HepG2 (cell line): Measurements from ENCODE around the gene CHEK2. TPM values are rescaled to one million over a fixed set of nuclear protein-coding genes. Genes with fewer than 3 reads are reported as not detected.

Experiments
- ETV5 ChIP-seq: IDR thresholded peaks from 2 replicates; pipeline ENCODE4 v1.6.1; 2018; ENCODE audit warnings: missing biosample characterization, missing genetic modification reagents, inconsistent platforms, borderline replicate concordance
- HDAC6 ChIP-seq: fragments of 200-600 bp; sonication (generic); IDR thresholded peaks from 2 replicates; pipeline ENCODE4 v1.7.0; 2017; ENCODE audit warnings: mild to moderate bottlenecking, antibody characterized with exemption, low read length, low read depth
- POLR2AphosphoS5 ChIP-seq: IDR thresholded peaks from 2 replicates; pipeline ENCODE4 v1.6.1; 2012; ENCODE audit warnings: low read depth, low read length
- RARG ChIP-seq: sonication (generic); formaldehyde crosslinking; IDR thresholded peaks from 2 replicates; pipeline ENCODE4 v1.4.0; 2020; ENCODE audit warnings: low read depth, mild to moderate bottlenecking, missing genetic modification reagents
- SP4 ChIP-seq: sonication (generic); formaldehyde crosslinking; IDR thresholded peaks from 2 replicates; pipeline ENCODE4 v1.8.1; 2023; ENCODE audit warnings: mild to moderate bottlenecking, missing genetic modification reagents
- ZNF138 ChIP-seq: sonication (generic); formaldehyde crosslinking; IDR thresholded peaks from 2 replicates; pipeline ENCODE4 v1.5.0; 2020; ENCODE audit warnings: mild to moderate bottlenecking, low read depth, missing genetic modification reagents
- ZNF143 ChIP-seq: sonication (generic); formaldehyde crosslinking; IDR thresholded peaks from 2 replicates; pipeline ENCODE4 v1.4.0; 2020; ENCODE audit warnings: missing genetic modification reagents
- ZNF501 ChIP-seq: sonication (generic); formaldehyde crosslinking; IDR thresholded peaks from 2 replicates; pipeline ENCODE4 v1.5.1; 2020; ENCODE audit warnings: mild to moderate bottlenecking, moderate library complexity, missing genetic modification reagents
- ZNF670 ChIP-seq: sonication (generic); formaldehyde crosslinking; IDR thresholded peaks from 2 replicates; pipeline ENCODE4 v1.8.0; 2022; ENCODE audit warnings: mild to moderate bottlenecking, missing genetic modification reagents, borderline replicate concordance
- ZNF678 ChIP-seq: sonication (generic); formaldehyde crosslinking; IDR thresholded peaks from 2 replicates; pipeline ENCODE4 v1.4.0; 2020; ENCODE audit warnings: mild to moderate bottlenecking, missing genetic modification reagents
- polyA plus RNA-seq, 8 experiments: library from polyadenylated mRNA; depleted of rRNA in 3 of 8; stranded (reverse) in 7 of 8; unstranded in 1 of 8; fragments of >200 nt; fragmentation: Illumina TruSeq in 4 of 8; extraction: Trizol in 4 of 8; gene quantifications; 2 replicates each; pipeline versions ENCODE4 v1.2.1 to v1.2.3, GENCODE V29; 2011 to 2016; ENCODE audit warnings: low read depth in 4 of 8, missing spikeins in 1 of 8, mixed read lengths in 1 of 8; ENCODE audit not compliant: insufficient read depth in 1 of 8
- total RNA-seq, 5 experiments: library from RNA; depleted of rRNA; stranded (reverse); fragments of >200 nt; fragmentation: Illumina TruSeq; extraction: Trizol; gene quantifications; 2 replicates each; pipeline ENCODE4 v1.2.3, GENCODE V29; 2016; ENCODE audit warnings: low read depth in 1 of 5
- TF ChIP-seq, protein P1 (sequence below), 2 experiments: sonication (generic) in 1 of 2; formaldehyde crosslinking in 1 of 2; IDR thresholded peaks; 2 replicates each; pipeline versions ENCODE4 v1.4.0 to v1.6.1; 2016 to 2020; ENCODE audit warnings: borderline replicate concordance in 1 of 2, low read depth in 1 of 2, mild to moderate bottlenecking in 1 of 2, missing genetic modification reagents in 1 of 2
- TF ChIP-seq, protein P2 (sequence below): IDR thresholded peaks from 2 replicates; pipeline ENCODE4 v1.6.1; 2016
- TF ChIP-seq, protein P3 (sequence below): sonication (generic); formaldehyde crosslinking; IDR thresholded peaks from 2 replicates; pipeline ENCODE4 v1.4.0; 2020; ENCODE audit warnings: missing genetic modification reagents
- TF ChIP-seq, protein P4 (sequence below): sonication (generic); formaldehyde crosslinking; IDR thresholded peaks from 2 replicates; pipeline ENCODE4 v1.8.0; 2022; ENCODE audit warnings: missing genetic modification reagents, mild to moderate bottlenecking, moderate library complexity, borderline replicate concordance

The CHEK2 gene
- total and polyA plus RNA-seq, 2 of the 13 experiments (the other 11 are each of a cell fraction or from before 2014, with no cell fraction given) = 27.0 to 40.5 TPM

DNA sequence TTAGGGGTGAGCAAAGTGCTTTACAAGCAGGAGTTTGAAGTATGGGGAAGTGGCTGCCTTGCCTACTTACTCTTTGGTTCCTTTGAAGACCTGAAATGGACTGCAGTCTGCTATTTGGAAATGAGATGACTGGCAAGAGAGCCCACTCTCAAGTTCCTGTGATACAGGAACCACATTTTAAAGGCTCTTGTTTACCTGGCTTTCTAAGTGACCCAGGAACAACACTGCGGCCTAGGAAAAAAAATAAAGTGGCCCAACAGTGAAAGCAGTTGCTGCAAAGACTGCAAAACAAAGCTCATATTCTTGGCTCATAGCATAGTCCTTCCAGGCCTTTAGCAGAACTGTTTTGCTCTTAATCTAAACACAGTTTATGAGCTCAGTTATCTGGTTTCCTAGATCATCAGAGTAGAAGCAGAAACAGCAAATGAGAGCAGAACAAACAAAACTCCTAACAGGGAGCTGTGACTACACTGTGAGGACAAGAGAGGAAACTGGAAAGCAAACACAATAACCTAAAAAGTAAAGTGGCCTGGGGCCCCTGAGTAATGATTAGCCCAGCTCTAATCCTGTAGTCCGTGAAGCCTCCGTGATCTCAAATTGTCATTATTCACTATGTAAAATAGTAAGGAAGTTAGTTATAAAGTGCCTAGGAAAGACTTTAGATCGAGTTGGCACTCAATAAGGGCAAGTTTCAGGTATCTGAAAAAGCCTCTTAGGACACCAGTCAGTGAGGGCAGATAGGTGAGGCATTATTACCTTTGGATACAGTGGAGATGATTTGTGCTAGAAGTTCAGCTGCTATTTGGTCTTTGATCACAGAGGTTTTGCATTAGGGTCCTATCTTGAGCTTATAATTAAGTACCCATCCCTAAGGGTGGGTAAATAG lies 42.4 kb upstream of the CHEK2 start (continued):
- TF ChIP-seq, protein P1, sequence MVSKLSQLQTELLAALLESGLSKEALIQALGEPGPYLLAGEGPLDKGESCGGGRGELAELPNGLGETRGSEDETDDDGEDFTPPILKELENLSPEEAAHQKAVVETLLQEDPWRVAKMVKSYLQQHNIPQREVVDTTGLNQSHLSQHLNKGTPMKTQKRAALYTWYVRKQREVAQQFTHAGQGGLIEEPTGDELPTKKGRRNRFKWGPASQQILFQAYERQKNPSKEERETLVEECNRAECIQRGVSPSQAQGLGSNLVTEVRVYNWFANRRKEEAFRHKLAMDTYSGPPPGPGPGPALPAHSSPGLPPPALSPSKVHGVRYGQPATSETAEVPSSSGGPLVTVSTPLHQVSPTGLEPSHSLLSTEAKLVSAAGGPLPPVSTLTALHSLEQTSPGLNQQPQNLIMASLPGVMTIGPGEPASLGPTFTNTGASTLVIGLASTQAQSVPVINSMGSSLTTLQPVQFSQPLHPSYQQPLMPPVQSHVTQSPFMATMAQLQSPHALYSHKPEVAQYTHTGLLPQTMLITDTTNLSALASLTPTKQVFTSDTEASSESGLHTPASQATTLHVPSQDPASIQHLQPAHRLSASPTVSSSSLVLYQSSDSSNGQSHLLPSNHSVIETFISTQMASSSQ (IDR thresholded peaks at IDR 0.05; ENCODE audit: low read depth) = peak; percentile 98
- TF ChIP-seq, protein P1 (CRISPR knock-in tag; IDR thresholded peaks at IDR 0.05; ENCODE audit: borderline replicate concordance) = peak; percentile 98
- TF ChIP-seq, protein P2, sequence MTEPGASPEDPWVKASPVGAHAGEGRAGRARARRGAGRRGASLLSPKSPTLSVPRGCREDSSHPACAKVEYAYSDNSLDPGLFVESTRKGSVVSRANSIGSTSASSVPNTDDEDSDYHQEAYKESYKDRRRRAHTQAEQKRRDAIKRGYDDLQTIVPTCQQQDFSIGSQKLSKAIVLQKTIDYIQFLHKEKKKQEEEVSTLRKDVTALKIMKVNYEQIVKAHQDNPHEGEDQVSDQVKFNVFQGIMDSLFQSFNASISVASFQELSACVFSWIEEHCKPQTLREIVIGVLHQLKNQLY = peak; percentile 75
- TF ChIP-seq ZNF143 (CRISPR knock-in tag) (no peak), ETV5 (CRISPR knock-in tag) (no peak; the same call in 1 of the 2 replicates), RARG (CRISPR knock-in tag) (no peak), POLR2AphosphoS5 (no peak; the same call in 1 of the 2 replicates), HDAC6 (no peak), ZNF138 (no peak), ZNF670 (CRISPR knock-in tag) (no peak), SP4 (no peak), ZNF678 (no peak), ZNF501 (CRISPR knock-in tag) (peak; percentile 2; the same call in 1 of the 2 replicates)
- TF ChIP-seq, protein P3, sequence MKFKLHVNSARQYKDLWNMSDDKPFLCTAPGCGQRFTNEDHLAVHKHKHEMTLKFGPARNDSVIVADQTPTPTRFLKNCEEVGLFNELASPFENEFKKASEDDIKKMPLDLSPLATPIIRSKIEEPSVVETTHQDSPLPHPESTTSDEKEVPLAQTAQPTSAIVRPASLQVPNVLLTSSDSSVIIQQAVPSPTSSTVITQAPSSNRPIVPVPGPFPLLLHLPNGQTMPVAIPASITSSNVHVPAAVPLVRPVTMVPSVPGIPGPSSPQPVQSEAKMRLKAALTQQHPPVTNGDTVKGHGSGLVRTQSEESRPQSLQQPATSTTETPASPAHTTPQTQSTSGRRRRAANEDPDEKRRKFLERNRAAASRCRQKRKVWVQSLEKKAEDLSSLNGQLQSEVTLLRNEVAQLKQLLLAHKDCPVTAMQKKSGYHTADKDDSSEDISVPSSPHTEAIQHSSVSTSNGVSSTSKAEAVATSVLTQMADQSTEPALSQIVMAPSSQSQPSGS (CRISPR knock-in tag) = no peak
- TF ChIP-seq, protein P4, sequence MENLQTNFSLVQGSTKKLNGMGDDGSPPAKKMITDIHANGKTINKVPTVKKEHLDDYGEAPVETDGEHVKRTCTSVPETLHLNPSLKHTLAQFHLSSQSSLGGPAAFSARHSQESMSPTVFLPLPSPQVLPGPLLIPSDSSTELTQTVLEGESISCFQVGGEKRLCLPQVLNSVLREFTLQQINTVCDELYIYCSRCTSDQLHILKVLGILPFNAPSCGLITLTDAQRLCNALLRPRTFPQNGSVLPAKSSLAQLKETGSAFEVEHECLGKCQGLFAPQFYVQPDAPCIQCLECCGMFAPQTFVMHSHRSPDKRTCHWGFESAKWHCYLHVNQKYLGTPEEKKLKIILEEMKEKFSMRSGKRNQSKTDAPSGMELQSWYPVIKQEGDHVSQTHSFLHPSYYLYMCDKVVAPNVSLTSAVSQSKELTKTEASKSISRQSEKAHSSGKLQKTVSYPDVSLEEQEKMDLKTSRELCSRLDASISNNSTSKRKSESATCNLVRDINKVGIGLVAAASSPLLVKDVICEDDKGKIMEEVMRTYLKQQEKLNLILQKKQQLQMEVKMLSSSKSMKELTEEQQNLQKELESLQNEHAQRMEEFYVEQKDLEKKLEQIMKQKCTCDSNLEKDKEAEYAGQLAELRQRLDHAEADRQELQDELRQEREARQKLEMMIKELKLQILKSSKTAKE = no peak
